ENCODE data around the gene CBY1. TPM values are rescaled to one million over a fixed set of nuclear protein-coding genes. Genes with fewer than 3 reads are reported as not detected.
"Not testable (repeated sequence)": the region's sequence is repeated elsewhere in the genome, so short reads cannot be mapped to it uniquely, and the experiment has no call there.

Gene CBY1
- total and polyA plus RNA-seq, 2 donors (not counting 1 experiment from before 2014, with no cell fraction given): 14.5 to 42.3 TPM

DNA sequence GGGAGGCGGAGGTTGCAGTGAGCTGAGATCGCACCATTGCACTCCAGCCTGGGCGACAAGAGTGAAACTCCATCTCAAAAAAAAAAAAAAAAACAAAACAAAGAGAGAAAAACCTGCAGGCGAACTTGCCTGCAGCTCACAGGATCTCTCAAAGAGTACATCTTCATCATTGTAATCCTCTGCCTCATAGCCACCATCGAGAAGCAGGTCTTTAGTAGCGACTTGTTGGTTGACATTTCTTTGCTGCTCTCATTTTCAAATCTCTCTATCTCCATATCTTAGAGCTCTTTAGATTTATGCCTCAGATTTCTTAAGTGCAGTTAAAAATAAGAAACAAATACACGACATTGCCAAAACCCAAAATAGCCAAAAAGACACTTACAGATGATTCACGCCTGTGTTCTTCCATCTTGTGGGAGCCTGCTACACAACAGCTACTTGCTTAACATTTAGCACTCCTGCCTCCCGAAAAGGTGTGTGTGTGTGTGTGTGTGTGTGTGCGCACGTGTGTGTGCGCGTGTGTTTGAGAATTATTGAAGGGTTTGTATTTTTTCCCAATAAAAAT lies 14.9 kb upstream of the CBY1 start:
- H3K4me1 ChIP-seq (ENCODE audit: control insufficient read depth, extremely low read depth, insufficient read depth, low read length): no peaks in the 10 kb centered on the region
- H2AFZ ChIP-seq (ENCODE audit: low read length): no peak overlapping the region
- H4K20me1 ChIP-seq (ENCODE audit: control insufficient read depth, extremely low read depth, insufficient read depth, low read length): no peaks in the 10 kb centered on the region
- no peaks in the 10 kb centered on the region for H3K79me2 ChIP-seq (ENCODE audit: control insufficient read depth, insufficient read depth, low read length)
- H3K36me3 ChIP-seq (ENCODE audit: control insufficient read depth, insufficient read depth, low read length): no peaks in the 10 kb centered on the region
- DNase-seq (ENCODE audit: low read depth in 2 of 2): no peak
- H3K9ac ChIP-seq (ENCODE audit: insufficient read depth, low read length): no peak overlapping the region
- H3K4me2 ChIP-seq (ENCODE audit: extremely low read depth, insufficient read depth, low read length): no peak overlapping the region
- no peak overlapping the region for H3K27ac ChIP-seq (ENCODE audit: insufficient read depth, low read length)
- no peak overlapping the region for H3K4me3 ChIP-seq (replicated peaks in 1 of 4; ENCODE audit: control extremely low read depth in 1 of 4, insufficient read depth in 1 of 4, low read depth in 3 of 4, low read length in 4 of 4)
- no peak for TF ChIP-seq EZH2 (IDR thresholded peaks at IDR 0.05; ENCODE audit: low read length, missing control alignments)
- TF ChIP-seq, protein P1, sequence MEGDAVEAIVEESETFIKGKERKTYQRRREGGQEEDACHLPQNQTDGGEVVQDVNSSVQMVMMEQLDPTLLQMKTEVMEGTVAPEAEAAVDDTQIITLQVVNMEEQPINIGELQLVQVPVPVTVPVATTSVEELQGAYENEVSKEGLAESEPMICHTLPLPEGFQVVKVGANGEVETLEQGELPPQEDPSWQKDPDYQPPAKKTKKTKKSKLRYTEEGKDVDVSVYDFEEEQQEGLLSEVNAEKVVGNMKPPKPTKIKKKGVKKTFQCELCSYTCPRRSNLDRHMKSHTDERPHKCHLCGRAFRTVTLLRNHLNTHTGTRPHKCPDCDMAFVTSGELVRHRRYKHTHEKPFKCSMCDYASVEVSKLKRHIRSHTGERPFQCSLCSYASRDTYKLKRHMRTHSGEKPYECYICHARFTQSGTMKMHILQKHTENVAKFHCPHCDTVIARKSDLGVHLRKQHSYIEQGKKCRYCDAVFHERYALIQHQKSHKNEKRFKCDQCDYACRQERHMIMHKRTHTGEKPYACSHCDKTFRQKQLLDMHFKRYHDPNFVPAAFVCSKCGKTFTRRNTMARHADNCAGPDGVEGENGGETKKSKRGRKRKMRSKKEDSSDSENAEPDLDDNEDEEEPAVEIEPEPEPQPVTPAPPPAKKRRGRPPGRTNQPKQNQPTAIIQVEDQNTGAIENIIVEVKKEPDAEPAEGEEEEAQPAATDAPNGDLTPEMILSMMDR (conservative IDR thresholded peaks at IDR 0.05 in 1 of 2, IDR thresholded peaks at IDR 0.05 in 1 of 2; ENCODE audit: low read depth in 1 of 2, low read length in 2 of 2): no peak
- H3K9me3 ChIP-seq (ENCODE audit: control insufficient read depth, insufficient read depth, low read depth, low read length): no peaks in the 10 kb centered on the region
- no peaks in the 10 kb centered on the region for H3K27me3 ChIP-seq (ENCODE audit: control insufficient read depth, insufficient read depth, low read length)

- not testable (repeated sequence) for H3K4me3 ChIP-seq (replicated peaks in 1 of 4; ENCODE audit: control extremely low read depth in 1 of 4, insufficient read depth in 1 of 4, low read depth in 3 of 4, low read length in 4 of 4); H3K36me3 ChIP-seq (ENCODE audit: control insufficient read depth, insufficient read depth, low read length); H4K20me1 ChIP-seq (ENCODE audit: control insufficient read depth, extremely low read depth, insufficient read depth, low read length); H3K27ac ChIP-seq (ENCODE audit: insufficient read depth, low read length); H3K9me3 ChIP-seq (ENCODE audit: control insufficient read depth, insufficient read depth, low read depth, low read length); H3K79me2 ChIP-seq (ENCODE audit: control insufficient read depth, insufficient read depth, low read length); H3K4me1 ChIP-seq (ENCODE audit: control insufficient read depth, extremely low read depth, insufficient read depth, low read length); H3K4me2 ChIP-seq (ENCODE audit: extremely low read depth, insufficient read depth, low read length); H2AFZ ChIP-seq (ENCODE audit: low read length); DNase-seq (ENCODE audit: low read depth in 2 of 2); H3K9ac ChIP-seq (ENCODE audit: insufficient read depth, low read length); H3K27me3 ChIP-seq (ENCODE audit: control insufficient read depth, insufficient read depth, low read length)
These were observed 12.2 kb upstream of the CBY1 start for GRCh38 chr22:38644245-38644644.

GRCh38 chr22:38645430-38645829 lies 11.0 kb upstream of the CBY1 start:
- DNase-seq (ENCODE audit: low read depth in 2 of 2): no peak
- Histone ChIP-seq H3K27ac (ENCODE audit: insufficient read depth, low read length) (no peak overlapping the region), H4K20me1 (ENCODE audit: control insufficient read depth, extremely low read depth, insufficient read depth, low read length) (no peaks in the 10 kb centered on the region), H2AFZ (ENCODE audit: low read length) (no peak overlapping the region), H3K9me3 (ENCODE audit: control insufficient read depth, insufficient read depth, low read depth, low read length) (no peaks in the 10 kb centered on the region), H3K27me3 (ENCODE audit: control insufficient read depth, insufficient read depth, low read length) (no peaks in the 10 kb centered on the region), H3K79me2 (ENCODE audit: control insufficient read depth, insufficient read depth, low read length) (no peaks in the 10 kb centered on the region), H3K4me2 (ENCODE audit: extremely low read depth, insufficient read depth, low read length) (no peak overlapping the region), H3K36me3 (ENCODE audit: control insufficient read depth, insufficient read depth, low read length) (no peaks in the 10 kb centered on the region), H3K4me1 (ENCODE audit: control insufficient read depth, extremely low read depth, insufficient read depth, low read length) (no peaks in the 10 kb centered on the region), H3K9ac (ENCODE audit: insufficient read depth, low read length) (no peak overlapping the region), H3K4me3 (replicated peaks in 1 of 4; ENCODE audit: control extremely low read depth in 1 of 4, insufficient read depth in 1 of 4, low read depth in 3 of 4, low read length in 4 of 4) (no peak overlapping the region)
- no peak for TF ChIP-seq EZH2 (IDR thresholded peaks at IDR 0.05; ENCODE audit: low read length, missing control alignments)
- TF ChIP-seq, protein P1 (conservative IDR thresholded peaks at IDR 0.05 in 1 of 2, IDR thresholded peaks at IDR 0.05 in 1 of 2; ENCODE audit: low read depth in 1 of 2, low read length in 2 of 2): no peak

Data from fibroblast of lung (primary cell).